GM19240 (cell line): ENCODE measurements around the gene TMEM255B.
"Not testable (repeated sequence)": the region's sequence is repeated elsewhere in the genome, so short reads cannot be mapped to it uniquely, and the experiment has no call there.

Source experiments
- DNase-seq: peaks from one replicate; pipeline ENCODE4 v3.0.0; 2011; ENCODE audit warnings: low spot score; ENCODE audit not compliant: insufficient read length

Gene TMEM255B

GRCh38 chr13:113748101-113748861 is 10.7 kb upstream of the TMEM255B start:
- DNase-seq: no peak

- DNase-seq: no peak
These were observed 10.1 kb upstream of the TMEM255B start for GRCh38 chr13:113748862-113749451.

GRCh38 chr13:113749507-113749906 is 9.5 kb upstream of the TMEM255B start:
- no peak for DNase-seq

- DNase-seq: no peak
These were observed 9.1 kb upstream of the TMEM255B start for GRCh38 chr13:113749967-113750366.

- DNase-seq: no peak
These were observed 8.2 kb upstream of the TMEM255B start for GRCh38 chr13:113750554-113751399.

- DNase-seq: no peak
These were observed 7.5 kb upstream of the TMEM255B start for GRCh38 chr13:113751491-113751890.

- DNase-seq: not testable (repeated sequence)
These were observed 6.6 kb upstream of the TMEM255B start for GRCh38 chr13:113752211-113752986.

- no peak for DNase-seq
These were observed 5.9 kb upstream of the TMEM255B start for GRCh38 chr13:113753171-113753570.

GRCh38 chr13:113754242-113754641 is 4.8 kb upstream of the TMEM255B start:
- no peak for DNase-seq

GRCh38 chr13:113754691-113755090 is 4.3 kb upstream of the TMEM255B start:
- no peak for DNase-seq

- DNase-seq: no peak
These were observed 2.5 kb upstream of the TMEM255B start for GRCh38 chr13:113756441-113757097.

- DNase-seq: no peak
These were observed 605 bp downstream of the TMEM255B start for GRCh38 chr13:113759525-113760137.

GRCh38 chr13:113761136-113761535 is 2.1 kb downstream of the TMEM255B start:
- no peak for DNase-seq

- no peak for DNase-seq
These were observed 3.0 kb downstream of the TMEM255B start for GRCh38 chr13:113762075-113762474.

- no peak for DNase-seq
These were observed 3.5 kb downstream of the TMEM255B start for GRCh38 chr13:113762538-113762937.

- DNase-seq: no peak
These were observed 4.2 kb downstream of the TMEM255B start for GRCh38 chr13:113763254-113763653.

GRCh38 chr13:113763961-113764792 is 5.2 kb downstream of the TMEM255B start:
- DNase-seq: no peak

GRCh38 chr13:113764793-113765563 is 6.0 kb downstream of the TMEM255B start:
- DNase-seq: no peak

- no peak for DNase-seq
These were observed 6.5 kb downstream of the TMEM255B start for GRCh38 chr13:113765564-113765910.
